Uterus (tissue), 4 donors: ENCODE data around the gene FCER1G. TPM values are rescaled to one million over a fixed set of nuclear protein-coding genes. Genes with fewer than 3 reads are reported as not detected.
A peak's percentile ranks its signal among the peaks of the same experiment; 100 is the strongest.

Experiments
- DNase-seq, 2 donors: peaks; one replicate each; pipeline ENCODE4 v3.0.0-alpha.2; 2019 to 2020
- H3K27ac ChIP-seq, 2 donors: fragments of 200-600 bp; sonication (generic); 1 replicate in 1 of 2; 2 replicates in 1 of 2; pipeline ENCODE4 v1.5.1; 2016 to 2018
- H3K27me3 ChIP-seq, 2 donors: fragments of 200-600 bp; sonication (generic); one replicate each; pipeline ENCODE4 v1.5.1; 2018 to 2019; ENCODE audit warnings: control low read depth in 1 of 2
- H3K36me3 ChIP-seq, 2 donors: fragments of 200-600 bp; sonication (generic); one replicate each; pipeline ENCODE4 v1.5.1; 2019; ENCODE audit warnings: control low read depth in 1 of 2
- H3K4me1 ChIP-seq, 2 donors: fragments of 200-600 bp; sonication (generic); one replicate each; pipeline ENCODE4 v1.5.1; 2018 to 2019; ENCODE audit warnings: control low read depth in 1 of 2
- H3K4me3 ChIP-seq, 2 donors: fragments of 200-600 bp; sonication (generic); 1 replicate in 1 of 2; 2 replicates in 1 of 2; pipeline ENCODE4 v1.5.1; 2018 to 2019; ENCODE audit warnings: mild to moderate bottlenecking in 1 of 2
- H3K9me3 ChIP-seq, 2 donors: fragments of 200-600 bp; sonication (generic); one replicate each; pipeline ENCODE4 v1.5.1; 2019; ENCODE audit warnings: control low read depth in 1 of 2
- POLR2A ChIP-seq, 2 donors: fragments of 450-650 bp; IDR thresholded peaks; one replicate each; pipeline ENCODE4 v1.6.1; 2016; ENCODE audit warnings: antibody characterized with exemption in 2 of 2, mild to moderate bottlenecking in 1 of 2, moderate library complexity in 1 of 2
- intact Hi-C: fragments of 100-400 bp; cut with DNase I; formaldehyde crosslinking; loops from one replicate; pipeline ENCODE4 v1.15.1; 2023; ENCODE audit warnings: low total_unique reads
- total RNA-seq, 4 donors: library from RNA; depleted of rRNA in 3 of 4; stranded (reverse); fragments of >200 nt in 3 of 4; gene quantifications; one replicate each; pipeline versions ENCODE4 v1.1.0 to v1.2.4, GENCODE V29; 2014 to 2023
- TF ChIP-seq, protein P1 (sequence below), 4 experiments: fragments of 200-600 bp in 2 of 4; fragments of 450-650 bp in 2 of 4; sonication (generic) in 2 of 4; IDR thresholded peaks; one replicate each; pipeline ENCODE4 v1.5.1; 2016 to 2019; ENCODE audit warnings: antibody characterized with exemption in 4 of 4, mild to moderate bottlenecking in 2 of 4, moderate library complexity in 1 of 4
- donor health status: DM: yes; HTN: yes; CAD: no.

The FCER1G gene
- total RNA-seq, 4 donors from 2014 or later, result 1.3 to 39.4 (median 12.6) TPM

DNA sequence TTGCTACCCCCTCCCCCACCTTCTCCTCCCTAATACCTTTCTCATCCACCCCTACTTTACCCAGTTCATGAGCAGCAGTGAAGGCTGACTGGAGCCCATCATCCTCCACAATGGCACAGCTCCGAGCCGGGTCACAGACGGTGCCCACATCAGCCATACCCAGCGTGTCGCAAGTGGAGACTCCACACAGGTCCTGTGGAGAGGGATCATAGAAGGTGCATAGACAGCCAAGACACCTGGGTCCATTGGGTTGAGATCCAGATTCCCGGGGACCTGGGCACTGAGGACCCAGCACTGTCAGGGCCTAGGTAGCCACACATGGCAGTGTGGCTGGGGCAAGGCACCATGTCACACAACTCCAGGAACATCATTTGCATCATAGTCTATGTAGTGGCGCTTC is 19.0 kb upstream of the FCER1G start:
- TF ChIP-seq POLR2A (IDR thresholded peaks at IDR 0.05), result no peak
- TF ChIP-seq, protein P1, sequence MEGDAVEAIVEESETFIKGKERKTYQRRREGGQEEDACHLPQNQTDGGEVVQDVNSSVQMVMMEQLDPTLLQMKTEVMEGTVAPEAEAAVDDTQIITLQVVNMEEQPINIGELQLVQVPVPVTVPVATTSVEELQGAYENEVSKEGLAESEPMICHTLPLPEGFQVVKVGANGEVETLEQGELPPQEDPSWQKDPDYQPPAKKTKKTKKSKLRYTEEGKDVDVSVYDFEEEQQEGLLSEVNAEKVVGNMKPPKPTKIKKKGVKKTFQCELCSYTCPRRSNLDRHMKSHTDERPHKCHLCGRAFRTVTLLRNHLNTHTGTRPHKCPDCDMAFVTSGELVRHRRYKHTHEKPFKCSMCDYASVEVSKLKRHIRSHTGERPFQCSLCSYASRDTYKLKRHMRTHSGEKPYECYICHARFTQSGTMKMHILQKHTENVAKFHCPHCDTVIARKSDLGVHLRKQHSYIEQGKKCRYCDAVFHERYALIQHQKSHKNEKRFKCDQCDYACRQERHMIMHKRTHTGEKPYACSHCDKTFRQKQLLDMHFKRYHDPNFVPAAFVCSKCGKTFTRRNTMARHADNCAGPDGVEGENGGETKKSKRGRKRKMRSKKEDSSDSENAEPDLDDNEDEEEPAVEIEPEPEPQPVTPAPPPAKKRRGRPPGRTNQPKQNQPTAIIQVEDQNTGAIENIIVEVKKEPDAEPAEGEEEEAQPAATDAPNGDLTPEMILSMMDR (IDR thresholded peaks at IDR 0.05), result no peak
- no peak for DNase-seq
- Histone ChIP-seq H3K9me3 (no peaks in the 10 kb centered on the region), H3K4me3 (peak overlapping the region in 1 of 2 donors; percentile 40), H3K4me1 (peaks cover 17 to 29% of the 10 kb centered on the region in 2 donors), H3K27me3 (no peaks in the 10 kb centered on the region), H3K36me3 (no peaks in the 10 kb centered on the region), H3K27ac (peak overlapping the region; percentile 98 to 99)
- intact Hi-C loops, result no loop called here

DNA sequence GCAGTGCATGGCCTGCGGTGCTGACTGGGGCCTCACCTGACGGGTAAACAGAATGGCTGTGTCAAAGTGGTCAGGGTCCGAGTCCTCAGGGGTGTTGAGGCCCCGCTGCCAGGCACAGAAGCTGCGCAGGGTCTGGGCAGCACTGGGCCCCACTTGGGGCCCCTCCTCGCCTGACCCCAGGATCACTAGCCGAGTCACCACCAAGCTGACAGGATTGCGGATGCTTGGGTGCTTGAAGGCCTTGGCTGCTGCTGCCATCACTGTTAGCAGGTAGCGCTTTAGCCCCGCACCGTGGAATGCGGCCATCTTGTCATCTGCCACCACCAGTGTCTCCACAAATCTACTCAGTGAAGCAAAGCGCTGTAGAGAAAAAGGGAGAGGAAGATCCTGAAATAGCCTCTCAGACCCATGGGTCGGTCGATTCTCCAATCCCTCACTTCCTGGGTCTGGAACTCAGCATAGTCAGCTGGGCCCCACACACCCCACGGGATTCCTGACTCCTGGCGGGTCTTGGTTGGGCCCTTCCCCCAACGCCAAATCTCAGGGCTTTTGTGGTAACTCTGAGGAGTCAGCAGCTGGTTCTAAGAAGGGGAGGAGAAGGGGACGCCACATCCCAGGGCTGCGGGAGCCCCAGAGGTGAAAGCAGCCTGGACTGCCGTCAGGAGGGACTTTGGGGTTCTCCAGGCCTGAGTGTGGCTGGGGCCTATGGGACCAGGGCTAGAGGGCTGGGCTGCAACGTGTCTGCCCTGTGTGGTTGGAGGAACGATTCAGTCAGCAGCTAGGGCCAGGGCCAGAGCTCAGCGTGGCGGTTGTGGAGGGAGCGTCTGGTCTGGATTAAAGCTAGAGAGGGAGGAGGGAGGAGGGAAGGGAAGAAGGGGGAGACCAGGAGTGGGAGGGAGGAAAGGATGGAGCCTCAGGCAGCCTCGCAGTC is 18.3 kb upstream of the FCER1G start:
- Histone ChIP-seq H3K27me3 (no peaks in the 10 kb centered on the region), H3K4me1 (peaks cover 17 to 31% of the 10 kb centered on the region in 2 donors), H3K27ac (peak overlapping the region; percentile 98 to 99), H3K9me3 (no peaks in the 10 kb centered on the region), H3K4me3 (peak overlapping the region; percentile 18 to 40), H3K36me3 (no peaks in the 10 kb centered on the region)
- TF ChIP-seq, protein P1 (IDR thresholded peaks at IDR 0.05), result no peak
- peak; percentile 14 to 30 for TF ChIP-seq POLR2A (IDR thresholded peaks at IDR 0.05)
- peak; percentile 68 to 73 for DNase-seq
- intact Hi-C loops, result no loop called here

DNA sequence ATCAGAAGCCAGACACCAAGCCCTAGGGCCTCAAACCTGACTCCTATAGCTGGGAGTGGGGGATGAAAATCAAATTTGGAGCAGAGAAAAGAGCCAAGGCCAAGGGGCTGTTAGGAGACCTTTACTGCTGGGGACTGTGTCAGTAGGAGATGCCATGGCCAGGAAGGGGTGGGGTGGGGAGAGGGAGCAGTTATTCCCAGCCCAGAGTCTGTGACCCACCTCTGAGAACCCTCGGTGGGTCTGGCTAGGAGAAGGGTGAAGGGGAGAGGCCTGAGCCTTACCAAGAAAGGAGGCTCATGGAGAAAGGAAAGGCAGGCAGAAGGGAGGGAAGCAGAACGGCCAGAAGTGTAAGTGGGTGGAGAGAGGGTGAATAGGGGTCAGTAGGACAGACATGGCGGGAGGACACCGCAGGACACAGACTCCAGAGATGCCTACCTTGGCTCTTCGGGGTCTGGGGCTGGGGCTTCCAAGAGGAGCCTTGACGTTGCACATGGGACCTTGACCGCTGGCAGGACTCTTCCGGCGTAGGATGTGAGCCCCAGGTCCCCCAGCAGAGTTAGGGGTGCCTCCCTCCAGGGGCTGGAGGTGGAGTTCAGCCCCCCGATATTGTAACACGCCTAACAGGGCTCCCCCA is 17.4 kb upstream of the FCER1G start:
- TF ChIP-seq POLR2A (IDR thresholded peaks at IDR 0.05), result no peak
- TF ChIP-seq, protein P1 (IDR thresholded peaks at IDR 0.05), result no peak
- Histone ChIP-seq H3K9me3 (no peaks in the 10 kb centered on the region), H3K36me3 (no peaks in the 10 kb centered on the region), H3K27me3 (no peaks in the 10 kb centered on the region), H3K27ac (peak overlapping the region; percentile 98 to 99), H3K4me3 (peak overlapping the region; percentile 18 to 40), H3K4me1 (peaks cover 17 to 31% of the 10 kb centered on the region in 2 donors)
- DNase-seq, result no peak
- intact Hi-C loops, result no loop called here

DNA sequence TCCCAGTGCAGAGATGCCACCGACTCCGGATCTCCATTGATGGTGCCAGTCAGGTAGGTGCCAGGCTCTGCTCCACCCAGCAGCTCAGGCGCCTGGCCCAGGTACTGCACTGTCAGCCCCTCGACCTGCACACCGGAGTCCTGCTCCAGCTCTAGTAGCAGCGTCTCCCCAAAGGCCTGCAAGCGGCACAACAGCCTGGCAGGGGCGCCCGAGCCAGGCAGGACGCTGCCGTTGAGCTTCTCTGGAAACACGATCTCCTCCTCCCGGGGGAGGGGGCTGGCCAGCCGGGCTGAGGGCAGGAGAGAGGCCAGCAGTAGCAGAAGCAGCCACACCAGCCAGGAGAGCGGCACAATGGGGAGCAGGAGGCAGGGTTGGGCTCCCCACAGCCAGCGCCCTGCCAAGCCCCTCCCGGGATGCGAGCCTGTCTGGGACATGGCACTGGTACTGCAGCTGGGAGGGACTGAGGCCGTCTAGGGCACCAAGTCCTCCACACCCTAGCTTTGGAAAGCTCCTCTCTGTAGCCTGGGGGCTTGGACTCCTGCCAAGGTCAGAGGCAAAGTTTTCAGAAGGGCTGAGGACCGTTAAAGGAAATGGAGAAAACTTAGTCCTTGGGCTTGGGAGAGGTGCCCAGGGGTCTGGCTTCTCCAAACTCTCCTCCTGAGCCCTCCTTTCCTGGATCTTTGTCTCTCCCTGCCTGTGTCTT is 16.8 kb upstream of the FCER1G start:
- Histone ChIP-seq H3K4me1 (peaks cover 23 to 31% of the 10 kb centered on the region in 2 donors), H3K4me3 (peak overlapping the region; percentile 18 to 40), H3K36me3 (no peaks in the 10 kb centered on the region), H3K27me3 (no peaks in the 10 kb centered on the region), H3K9me3 (no peaks in the 10 kb centered on the region), H3K27ac (peak overlapping the region; percentile 98 to 99)
- intact Hi-C loops, result no loop called here
- DNase-seq, result peak; percentile 50 to 57
- TF ChIP-seq, protein P1 (IDR thresholded peaks at IDR 0.05), result no peak
- no peak for TF ChIP-seq POLR2A (IDR thresholded peaks at IDR 0.05)
